ENCODE results near the gene ACTR5.

ACTR5 gene

GRCh38 chr20:38722683-38723016 is 25.6 kb upstream of the ACTR5 start:
- TF ChIP-seq, protein P1, sequence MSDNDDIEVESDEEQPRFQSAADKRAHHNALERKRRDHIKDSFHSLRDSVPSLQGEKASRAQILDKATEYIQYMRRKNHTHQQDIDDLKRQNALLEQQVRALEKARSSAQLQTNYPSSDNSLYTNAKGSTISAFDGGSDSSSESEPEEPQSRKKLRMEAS (IDR thresholded peaks at IDR 0.05), result no peak
- TF ChIP-seq EGR1 (IDR thresholded peaks at IDR 0.05) (no peak), TCF12 (IDR thresholded peaks at IDR 0.05; ENCODE audit: low read depth) (no peak), EP300 (IDR thresholded peaks at IDR 0.05; ENCODE audit: borderline replicate concordance) (no peak), TEAD4 (IDR thresholded peaks at IDR 0.05) (no peak), CREB1 (IDR thresholded peaks at IDR 0.05; ENCODE audit: low read depth) (no peak), CEBPB (IDR thresholded peaks at IDR 0.05) (no peak), ZBTB7A (IDR thresholded peaks at IDR 0.05; ENCODE audit: low read depth) (no peak), YY1 (IDR thresholded peaks at IDR 0.05; ENCODE audit: low read depth) (no peak), RAD21 (IDR thresholded peaks at IDR 0.05; ENCODE audit: low read depth) (no peak), USF1 (IDR thresholded peaks at IDR 0.05) (no peak), NFIC (IDR thresholded peaks at IDR 0.05) (no peak), TAF1 (IDR thresholded peaks at IDR 0.05; ENCODE audit: low read depth) (no peak)

DNA sequence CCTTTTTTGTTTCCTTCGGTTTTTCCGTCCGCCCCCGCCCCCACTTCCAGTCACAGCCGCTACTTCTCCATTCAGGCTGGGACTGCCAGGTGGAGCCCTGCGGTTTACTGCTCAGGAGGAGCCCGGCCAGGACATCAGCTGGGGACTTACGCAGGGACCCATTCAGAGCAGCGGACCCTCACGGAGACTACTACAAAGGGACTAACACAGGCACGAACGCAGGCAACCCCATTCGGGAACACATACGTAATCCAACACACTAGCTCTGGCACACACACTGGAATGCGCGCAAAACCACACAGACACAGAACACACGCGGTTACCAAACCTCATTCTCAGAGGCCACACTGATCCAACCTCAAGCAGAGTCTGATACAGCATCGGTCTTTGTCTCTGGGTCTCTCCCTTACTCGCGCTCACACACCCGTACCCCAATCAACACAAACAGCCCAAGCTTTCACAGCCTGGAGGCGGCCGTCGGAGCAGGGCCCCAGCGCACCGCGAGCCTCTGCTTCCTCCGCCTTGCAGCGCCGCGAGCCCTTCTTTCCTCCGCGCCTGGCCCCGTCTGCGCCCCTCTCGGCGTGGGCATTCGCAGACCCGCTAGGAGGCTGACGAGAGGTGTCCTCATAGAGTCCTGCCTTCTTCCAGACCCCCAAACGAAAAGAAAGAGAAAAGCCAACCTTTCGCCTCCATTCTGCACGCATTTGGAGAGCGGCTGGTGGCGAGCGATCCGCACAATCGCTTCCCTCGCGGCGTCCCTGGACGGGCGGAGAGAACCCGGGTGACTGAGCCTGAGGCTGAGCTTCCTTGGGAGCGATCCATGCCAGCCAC is 25.0 kb upstream of the ACTR5 start:
- TF ChIP-seq YY1 (IDR thresholded peaks at IDR 0.05; ENCODE audit: low read depth) (no peak), FOXM1 (IDR thresholded peaks at IDR 0.05; ENCODE audit: borderline replicate concordance, low read depth) (no peak), EGR1 (IDR thresholded peaks at IDR 0.05) (no peak), TAF1 (IDR thresholded peaks at IDR 0.05; ENCODE audit: low read depth) (no peak), RAD21 (IDR thresholded peaks at IDR 0.05; ENCODE audit: low read depth) (no peak), ZBTB7A (IDR thresholded peaks at IDR 0.05; ENCODE audit: low read depth) (no peak), CEBPB (IDR thresholded peaks at IDR 0.05) (no peak), TCF12 (IDR thresholded peaks at IDR 0.05; ENCODE audit: low read depth) (no peak), NFIC (IDR thresholded peaks at IDR 0.05) (no peak), EP300 (IDR thresholded peaks at IDR 0.05; ENCODE audit: borderline replicate concordance) (no peak), CREB1 (IDR thresholded peaks at IDR 0.05; ENCODE audit: low read depth) (no peak), TEAD4 (IDR thresholded peaks at IDR 0.05) (no peak), USF1 (IDR thresholded peaks at IDR 0.05) (no peak)
- TF ChIP-seq, protein P1 (IDR thresholded peaks at IDR 0.05), result no peak
- TF ChIP-seq, protein P2, sequence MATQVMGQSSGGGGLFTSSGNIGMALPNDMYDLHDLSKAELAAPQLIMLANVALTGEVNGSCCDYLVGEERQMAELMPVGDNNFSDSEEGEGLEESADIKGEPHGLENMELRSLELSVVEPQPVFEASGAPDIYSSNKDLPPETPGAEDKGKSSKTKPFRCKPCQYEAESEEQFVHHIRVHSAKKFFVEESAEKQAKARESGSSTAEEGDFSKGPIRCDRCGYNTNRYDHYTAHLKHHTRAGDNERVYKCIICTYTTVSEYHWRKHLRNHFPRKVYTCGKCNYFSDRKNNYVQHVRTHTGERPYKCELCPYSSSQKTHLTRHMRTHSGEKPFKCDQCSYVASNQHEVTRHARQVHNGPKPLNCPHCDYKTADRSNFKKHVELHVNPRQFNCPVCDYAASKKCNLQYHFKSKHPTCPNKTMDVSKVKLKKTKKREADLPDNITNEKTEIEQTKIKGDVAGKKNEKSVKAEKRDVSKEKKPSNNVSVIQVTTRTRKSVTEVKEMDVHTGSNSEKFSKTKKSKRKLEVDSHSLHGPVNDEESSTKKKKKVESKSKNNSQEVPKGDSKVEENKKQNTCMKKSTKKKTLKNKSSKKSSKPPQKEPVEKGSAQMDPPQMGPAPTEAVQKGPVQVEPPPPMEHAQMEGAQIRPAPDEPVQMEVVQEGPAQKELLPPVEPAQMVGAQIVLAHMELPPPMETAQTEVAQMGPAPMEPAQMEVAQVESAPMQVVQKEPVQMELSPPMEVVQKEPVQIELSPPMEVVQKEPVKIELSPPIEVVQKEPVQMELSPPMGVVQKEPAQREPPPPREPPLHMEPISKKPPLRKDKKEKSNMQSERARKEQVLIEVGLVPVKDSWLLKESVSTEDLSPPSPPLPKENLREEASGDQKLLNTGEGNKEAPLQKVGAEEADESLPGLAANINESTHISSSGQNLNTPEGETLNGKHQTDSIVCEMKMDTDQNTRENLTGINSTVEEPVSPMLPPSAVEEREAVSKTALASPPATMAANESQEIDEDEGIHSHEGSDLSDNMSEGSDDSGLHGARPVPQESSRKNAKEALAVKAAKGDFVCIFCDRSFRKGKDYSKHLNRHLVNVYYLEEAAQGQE (IDR thresholded peaks at IDR 0.05; ENCODE audit: low read depth), result no peak

- TF ChIP-seq CREB1 (IDR thresholded peaks at IDR 0.05; ENCODE audit: low read depth), result no peak
- TF ChIP-seq USF1 (IDR thresholded peaks at IDR 0.05), result no peak
- no peak for TF ChIP-seq TEAD4 (IDR thresholded peaks at IDR 0.05)
- TF ChIP-seq EP300 (IDR thresholded peaks at IDR 0.05; ENCODE audit: borderline replicate concordance), result no peak
- TF ChIP-seq, protein P1 (IDR thresholded peaks at IDR 0.05), result no peak
- no peak for TF ChIP-seq TAF1 (IDR thresholded peaks at IDR 0.05; ENCODE audit: low read depth)
- no peak for TF ChIP-seq NFIC (IDR thresholded peaks at IDR 0.05)
- no peak for TF ChIP-seq CEBPB (IDR thresholded peaks at IDR 0.05)
Observed at GRCh38 chr20:38723848-38724625, 24.2 kb upstream of the ACTR5 start, which contains the start of gene SLC32A1. Gene SLC32A1, plus strand, starts transcription at chr20:38724486. Its CDS starts 239 bp downstream, at chr20:38724725.

- no peak for TF ChIP-seq TAF1 (IDR thresholded peaks at IDR 0.05; ENCODE audit: low read depth)
- TF ChIP-seq CEBPB (IDR thresholded peaks at IDR 0.05), result no peak
- no peak for TF ChIP-seq FOXM1 (IDR thresholded peaks at IDR 0.05; ENCODE audit: borderline replicate concordance, low read depth)
- TF ChIP-seq TCF12 (IDR thresholded peaks at IDR 0.05; ENCODE audit: low read depth), result no peak
- TF ChIP-seq YY1 (IDR thresholded peaks at IDR 0.05; ENCODE audit: low read depth), result no peak
- no peak for TF ChIP-seq EGR1 (IDR thresholded peaks at IDR 0.05)
- TF ChIP-seq NFIC (IDR thresholded peaks at IDR 0.05), result no peak
- no peak for TF ChIP-seq ZBTB7A (IDR thresholded peaks at IDR 0.05; ENCODE audit: low read depth)
- TF ChIP-seq, protein P1 (IDR thresholded peaks at IDR 0.05), result no peak
- TF ChIP-seq EP300 (IDR thresholded peaks at IDR 0.05; ENCODE audit: borderline replicate concordance), result no peak
- TF ChIP-seq USF1 (IDR thresholded peaks at IDR 0.05), result no peak
- no peak for TF ChIP-seq CREB1 (IDR thresholded peaks at IDR 0.05; ENCODE audit: low read depth)
- TF ChIP-seq RAD21 (IDR thresholded peaks at IDR 0.05; ENCODE audit: low read depth), result no peak
- TF ChIP-seq, protein P2 (IDR thresholded peaks at IDR 0.05; ENCODE audit: low read depth), result no peak
- no peak for TF ChIP-seq TEAD4 (IDR thresholded peaks at IDR 0.05)
Observed at GRCh38 chr20:38724626-38725147, 23.6 kb upstream of the ACTR5 start.

Measured in Ishikawa (cell line).